ENCODE measurements around the gene DEPDC5. TPM values are rescaled to one million over a fixed set of nuclear protein-coding genes. Genes with fewer than 3 reads are reported as not detected.

The DEPDC5 gene
- total and polyA plus RNA-seq, 10 of the 15 experiments (the other 5 are each of a cell fraction or from before 2014, with no cell fraction given): 3.0 to 38.9 (median 22.8) TPM

- SMC1A ChIA-PET (ENCODE audit: uncharacterized antibody, unreplicated experiment): interaction anchor here (1.0 to 10.0 kb wide), 5 partner anchors 22 to 283 kb away, joined by 3 to 99 read pairs (median 5); partner anchors contain the start of gene PISD
- no peak overlapping the region for H3K27ac ChIP-seq (ENCODE audit: control insufficient read depth, insufficient read depth)
- no TSS peak for BruUV-seq (replicated peaks)
- H4K20me1 ChIP-seq (ENCODE audit: control insufficient read depth, insufficient read depth): 0 out of 2 replicates have a peak, but pooled peaks cover 3% of the 10 kb centered on the region
- ATAC-seq (no peak), FAIRE-seq (no peak), DNase-seq (ENCODE audit: low read depth, low spot score) (no peak)
- 90% methylated on average over 8 of the region's 8 CpGs for WGBS (ENCODE audit: insufficient coverage, insufficient replicate concordance, low lambda C conversion rate, missing lambda C conversion rate)
- no peak overlapping the region for H3K9ac ChIP-seq (ENCODE audit: control insufficient read depth, insufficient read depth, low read length)
- RAD21 ChIA-PET (ENCODE audit: unreplicated experiment): interaction anchor here (0.9 to 4.0 kb wide), 6 partner anchors 20 to 286 kb away, joined by 3 to 29 read pairs (median 4); partner anchors contain the start of gene PISD
- POLR2A ChIA-PET: interaction anchor here (0.6 to 1.1 kb wide), 3 partner anchors 92 to 331 kb away, joined by 3 read pairs; no protein-coding TSS in a partner anchor
- H3K9me3 ChIP-seq (replicated peaks; ENCODE audit: control insufficient read depth, insufficient read depth, low read length): no peaks in the 10 kb centered on the region
- CTCF ChIA-PET: interaction anchor here (0.7 to 7.1 kb wide), 8 partner anchors 15 to 283 kb away, joined by 3 to 140 read pairs (median 4); partner anchors contain the start of gene PISD
- in situ Hi-C loops (cut with MboI): loop anchor here (5.0 kb wide), 1 partner anchor 286 kb away; the partner anchor contains the start of gene PISD
- intact Hi-C loops (cut with micrococcal nuclease; ENCODE audit: unreplicated experiment): no loop called here
- no peak overlapping the region for H3K4me2 ChIP-seq (ENCODE audit: control insufficient read depth, insufficient read depth)
- peaks cover 0 to 10% of the 10 kb centered on the region in 2 experiments for H3K36me3 ChIP-seq (ENCODE audit: control insufficient read depth in 2 of 2, insufficient read depth in 2 of 2, low read length in 1 of 2)
- no peak for TF ChIP-seq HDAC2 (IDR thresholded peaks at IDR 0.05)
- no peak for TF ChIP-seq PML (IDR thresholded peaks at IDR 0.05; ENCODE audit: low read length)
- TF ChIP-seq YBX1 (IDR thresholded peaks at IDR 0.05): no peak
- no peak for TF ChIP-seq PAX8 (IDR thresholded peaks at IDR 0.05)
- no peak overlapping the region for H2AFZ ChIP-seq (ENCODE audit: control insufficient read depth, low read depth, low read length)
- H3K79me2 ChIP-seq (ENCODE audit: control insufficient read depth, insufficient read depth, low read length): peaks cover 72% of the 10 kb centered on the region
- H3K27me3 ChIP-seq (replicated peaks in 1 of 2; ENCODE audit: control insufficient read depth in 2 of 2, insufficient read depth in 2 of 2, low read length in 1 of 2): no peaks in the 10 kb centered on the region
- H3K4me1 ChIP-seq (ENCODE audit: control insufficient read depth, insufficient read depth, low read length): peaks cover 16% of the 10 kb centered on the region
- no peak overlapping the region for H3K4me3 ChIP-seq
These were observed 194.2 kb downstream of the DEPDC5 start for GRCh38 chr22:31948002-31948401.

- no peak overlapping the region for H3K9ac ChIP-seq (ENCODE audit: control insufficient read depth, insufficient read depth, low read length)
- POLR2A ChIA-PET: interaction anchor here (0.6 to 1.3 kb wide), 2 partner anchors 288 to 290 kb away, joined by 4 to 5 read pairs; partner anchors contain the start of gene PISD
- TF ChIP-seq ZNF24 (IDR thresholded peaks at IDR 0.05): no peak
- no peak for TF ChIP-seq HCFC1 (IDR thresholded peaks at IDR 0.05; ENCODE audit: low read length)
- TF ChIP-seq RAD51 (IDR thresholded peaks at IDR 0.05): no peak
- no peak for TF ChIP-seq GABPA (IDR thresholded peaks at IDR 0.05; ENCODE audit: low read depth)
- no peak for TF ChIP-seq SMAD1 (IDR thresholded peaks at IDR 0.05; ENCODE audit: low read depth, partially characterized antibody)
- no peak for TF ChIP-seq IRF3 (IDR thresholded peaks at IDR 0.05)
- no peak for TF ChIP-seq POLR2A (IDR thresholded peaks at IDR 0.05; ENCODE audit: low read depth, low read length)
- no peak for TF ChIP-seq BMI1 (IDR thresholded peaks at IDR 0.05; ENCODE audit: borderline replicate concordance)
These were observed 196.4 kb downstream of the DEPDC5 start for GRCh38 chr22:31950226-31950625.

More at GRCh38 chr22:31950226-31950625, 196.4 kb downstream of the DEPDC5 start:
- Histone ChIP-seq H3K4me2 (ENCODE audit: control insufficient read depth, insufficient read depth) (no peak overlapping the region), H3K79me2 (ENCODE audit: control insufficient read depth, insufficient read depth, low read length) (peaks cover 74% of the 10 kb centered on the region), H3K27ac (ENCODE audit: control insufficient read depth, insufficient read depth) (no peak overlapping the region), H3K36me3 (ENCODE audit: control insufficient read depth in 2 of 2, insufficient read depth in 2 of 2, low read length in 1 of 2) (peaks cover 0 to 14% of the 10 kb centered on the region in 2 experiments), H3K4me1 (ENCODE audit: control insufficient read depth, insufficient read depth, low read length) (peaks cover 12% of the 10 kb centered on the region; the same call in 1 of the 2 replicates), H4K20me1 (ENCODE audit: control insufficient read depth, insufficient read depth) (0 out of 2 replicates have a peak, but pooled peaks cover 3% of the 10 kb centered on the region), H3K9me3 (replicated peaks; ENCODE audit: control insufficient read depth, insufficient read depth, low read length) (no peaks in the 10 kb centered on the region), H3K4me3 (no peak overlapping the region), H2AFZ (ENCODE audit: control insufficient read depth, low read depth, low read length) (no peak overlapping the region), H3K27me3 (replicated peaks in 1 of 2; ENCODE audit: control insufficient read depth in 2 of 2, insufficient read depth in 2 of 2, low read length in 1 of 2) (no peaks in the 10 kb centered on the region)
- RAD21 ChIA-PET (ENCODE audit: unreplicated experiment): interaction anchor here (0.6 to 2.1 kb wide), 6 partner anchors 20 to 310 kb away, joined by 3 to 7 read pairs (median 4); no protein-coding TSS in a partner anchor
- in situ Hi-C loops (cut with MboI): no loop called here
- DNase-seq (ENCODE audit: low read depth, low spot score) (no peak), ATAC-seq (no peak), FAIRE-seq (no peak)
- intact Hi-C loops (cut with micrococcal nuclease; ENCODE audit: unreplicated experiment): no loop called here
- WGBS (ENCODE audit: insufficient coverage, insufficient replicate concordance, low lambda C conversion rate, missing lambda C conversion rate): 95% methylated on average over 4 of the region's 4 CpGs
- CTCF ChIA-PET: interaction anchor here (0.6 to 7.1 kb wide), 8 partner anchors 11 to 557 kb away, joined by 3 to 140 read pairs (median 4); partner anchors contain the start of gene PISD
- no TSS peak for BruUV-seq (replicated peaks)
- SMC1A ChIA-PET (ENCODE audit: uncharacterized antibody, unreplicated experiment): interaction anchor here (0.6 to 10.0 kb wide), 8 partner anchors 12 to 739 kb away, joined by 3 to 99 read pairs (median 4); partner anchors contain the start of genes PISD and PRR14L
